HepG2 (cell line): ENCODE data around the gene CIB1. TPM values are rescaled to one million over a fixed set of nuclear protein-coding genes. Genes with fewer than 3 reads are reported as not detected.

Source experiments
- AGO1 ChIP-seq: fragments of 200-400 bp; formaldehyde crosslinking; IDR thresholded peaks from 2 replicates; pipeline ENCODE4 v1.6.1; 2017; ENCODE audit warnings: mild to moderate bottlenecking, low read depth, low read length, moderate library complexity; ENCODE audit not compliant: poor library complexity, severe bottlenecking
- CC2D1A ChIP-seq: sonication (generic); formaldehyde crosslinking; IDR thresholded peaks from 2 replicates; pipeline ENCODE4 v1.8.1; 2023; ENCODE audit warnings: mild to moderate bottlenecking, missing genetic modification reagents
- FOXO4 ChIP-seq: sonication (generic); formaldehyde crosslinking; conservative IDR thresholded peaks from 2 replicates; pipeline ENCODE4 v1.8.1; 2023; ENCODE audit warnings: missing genetic modification reagents
- GMEB2 ChIP-seq: IDR thresholded peaks from 2 replicates; pipeline ENCODE4 v1.6.1; 2016; ENCODE audit warnings: missing biosample characterization, missing genetic modification reagents, low read depth
- KMT2A ChIP-seq: sonication (generic); formaldehyde crosslinking; IDR thresholded peaks from 2 replicates; pipeline ENCODE4 v1.4.0; 2020; ENCODE audit warnings: missing genetic modification reagents
- MEIS1 ChIP-seq: sonication (generic); formaldehyde crosslinking; IDR thresholded peaks from 2 replicates; pipeline ENCODE4 v1.9.0; 2021; ENCODE audit warnings: mild to moderate bottlenecking, missing genetic modification reagents, moderate library complexity, borderline replicate concordance
- MLXIP ChIP-seq: sonication (generic); formaldehyde crosslinking; IDR thresholded peaks from 2 replicates; pipeline ENCODE4 v1.9.0; 2021; ENCODE audit warnings: missing genetic modification reagents, borderline replicate concordance
- NKX3-1 ChIP-seq: sonication (generic); formaldehyde crosslinking; IDR thresholded peaks from 2 replicates; pipeline ENCODE4 v1.5.0; 2020; ENCODE audit warnings: missing genetic modification reagents
- PRDM4 ChIP-seq: sonication (generic); formaldehyde crosslinking; IDR thresholded peaks from 2 replicates; pipeline ENCODE4 v1.9.0; 2021; ENCODE audit warnings: missing genetic modification reagents, borderline replicate concordance
- SNAPC2 ChIP-seq: sonication (generic); formaldehyde crosslinking; IDR thresholded peaks from 2 replicates; pipeline ENCODE4 v1.8.1; 2022; ENCODE audit warnings: mild to moderate bottlenecking, missing genetic modification reagents
- SP1 ChIP-seq, 2 experiments: fragments of 450-650 bp in 1 of 2; sonication (generic) in 1 of 2; formaldehyde crosslinking in 1 of 2; IDR thresholded peaks; 2 replicates each; pipeline versions ENCODE4 v1.4.0 to v1.6.1; 2016 to 2020; ENCODE audit warnings: missing genetic modification reagents in 1 of 2
- THRA ChIP-seq: sonication (generic); formaldehyde crosslinking; IDR thresholded peaks from 2 replicates; pipeline ENCODE4 v1.4.0; 2020; ENCODE audit warnings: missing genetic modification reagents, borderline replicate concordance
- ZBTB1 ChIP-seq: sonication (generic); formaldehyde crosslinking; IDR thresholded peaks from 2 replicates; pipeline ENCODE4 v1.4.0; 2020; ENCODE audit warnings: missing genetic modification reagents, borderline replicate concordance
- ZBTB7B ChIP-seq: sonication (generic); formaldehyde crosslinking; IDR thresholded peaks from 2 replicates; pipeline ENCODE4 v1.4.0; 2020; ENCODE audit warnings: missing genetic modification reagents
- ZFP62 ChIP-seq: sonication (generic); formaldehyde crosslinking; IDR thresholded peaks from 2 replicates; pipeline ENCODE4 v1.4.0; 2020; ENCODE audit warnings: missing genetic modification reagents
- ZNF354B ChIP-seq: sonication (generic); formaldehyde crosslinking; IDR thresholded peaks from 2 replicates; pipeline ENCODE4 v1.8.0; 2022; ENCODE audit warnings: mild to moderate bottlenecking, missing genetic modification reagents
- ZNF367 ChIP-seq: sonication (generic); formaldehyde crosslinking; IDR thresholded peaks from 2 replicates; pipeline ENCODE4 v1.4.0; 2020; ENCODE audit warnings: missing genetic modification reagents, borderline replicate concordance
- ZNF7 ChIP-seq: IDR thresholded peaks from 2 replicates; pipeline ENCODE4 v1.6.1; 2016; ENCODE audit warnings: missing biosample characterization, missing genetic modification reagents
- polyA plus RNA-seq, 8 experiments: library from polyadenylated mRNA; depleted of rRNA in 3 of 8; stranded (reverse) in 7 of 8; unstranded in 1 of 8; fragments of >200 nt; fragmentation: Illumina TruSeq in 4 of 8; extraction: Trizol in 4 of 8; gene quantifications; 2 replicates each; pipeline versions ENCODE4 v1.2.1 to v1.2.3, GENCODE V29; 2011 to 2016; ENCODE audit warnings: low read depth in 4 of 8, missing spikeins in 1 of 8, mixed read lengths in 1 of 8; ENCODE audit not compliant: insufficient read depth in 1 of 8
- total RNA-seq, 5 experiments: library from RNA; depleted of rRNA; stranded (reverse); fragments of >200 nt; fragmentation: Illumina TruSeq; extraction: Trizol; gene quantifications; 2 replicates each; pipeline ENCODE4 v1.2.3, GENCODE V29; 2016; ENCODE audit warnings: low read depth in 1 of 5

Gene CIB1
- total and polyA plus RNA-seq, 2 of the 13 experiments (the other 11 are each of a cell fraction or from before 2014, with no cell fraction given), result 38.7 to 72.7 TPM

GRCh38 chr15:90265271-90266060 lies 31.7 kb upstream of the CIB1 start, which contains the start of gene NGRN (continued):
- TF ChIP-seq SNAPC2, result peak; percentile 87; the same call in 1 of the 2 replicates
- no peak for TF ChIP-seq MLXIP (CRISPR knock-in tag)
- TF ChIP-seq FOXO4 (CRISPR knock-in tag), result no peak
- TF ChIP-seq ZBTB7B (CRISPR knock-in tag), result peak; percentile 70; the same call in 1 of the 2 replicates
- no peak for TF ChIP-seq SP1 (IDR thresholded peaks at IDR 0.05)
- TF ChIP-seq SP1 (CRISPR knock-in tag; IDR thresholded peaks at IDR 0.05), result peak; percentile 74
- TF ChIP-seq THRA (CRISPR knock-in tag), result peak; percentile 66
- no peak for TF ChIP-seq CC2D1A (CRISPR knock-in tag)
- TF ChIP-seq ZNF367 (CRISPR knock-in tag), result no peak
- TF ChIP-seq ZFP62 (CRISPR knock-in tag), result no peak
- TF ChIP-seq PRDM4 (CRISPR knock-in tag), result no peak
- peak; percentile 49 for TF ChIP-seq AGO1
- peak; percentile 90 for TF ChIP-seq MEIS1 (CRISPR knock-in tag)
- no peak for TF ChIP-seq ZNF7 (CRISPR knock-in tag)
- no peak for TF ChIP-seq GMEB2
- TF ChIP-seq KMT2A, result peak; percentile 87
- TF ChIP-seq NKX3-1 (CRISPR knock-in tag), result 0 out of 2 replicates have a peak, but pooled peaks have one; percentile 16
- TF ChIP-seq ZNF354B (CRISPR knock-in tag), result peak; percentile 53; the same call in 1 of the 2 replicates
- no peak for TF ChIP-seq ZBTB1 (CRISPR knock-in tag)
